WTC11 (cell line): ENCODE measurements around the gene VPS52. TPM values are rescaled to one million over a fixed set of nuclear protein-coding genes. Genes with fewer than 3 reads are reported as not detected.

Experiments used
- ATAC-seq: fragments of 200-7000 bp; cut with Tn5 transposase; 2 replicates; pipeline ENCODE4 v1.10.0; 2021; ENCODE audit warnings: mild to moderate bottlenecking, moderate library complexity
- CTCF ChIA-PET: fragments of 300-600 bp; sonication (Branson Sonifier 250); formaldehyde crosslinking; loops from one replicate; lab custom pipeline; 2021; ENCODE audit warnings: antibody characterized with exemption; lab: Charles Lee
- POLR2A ChIA-PET: fragments of 350-600 bp; sonication (Branson Sonifier 250); formaldehyde crosslinking; loops from one replicate; lab custom pipeline; 2021; ENCODE audit warnings: antibody characterized with exemption; lab: Charles Lee
- DNase-seq: peaks from one replicate; pipeline ENCODE4 v3.0.0; 2021; ENCODE audit warnings: low spot score
- H3K27ac Mint-ChIP-seq: 2 replicates; pipeline ENCODE4 v1.8.0; 2021; ENCODE audit warnings: mixed read lengths
- H3K27me3 Mint-ChIP-seq: 2 replicates; pipeline ENCODE4 v1.8.0; 2021; ENCODE audit warnings: low read depth, mild to moderate bottlenecking, moderate library complexity, mixed read lengths
- H3K36me3 Mint-ChIP-seq: 2 replicates; pipeline ENCODE4 v1.8.0; 2021; ENCODE audit warnings: mixed read lengths
- H3K4me1 Mint-ChIP-seq: 2 replicates; pipeline ENCODE4 v1.8.0; 2022; ENCODE audit warnings: mixed read lengths
- H3K4me3 Mint-ChIP-seq: 2 replicates; pipeline ENCODE4 v1.8.0; 2021; ENCODE audit warnings: mild to moderate bottlenecking, moderate library complexity, mixed read lengths
- H3K9me3 Mint-ChIP-seq: 2 replicates; pipeline ENCODE4 v1.8.0; 2021; ENCODE audit warnings: mixed read lengths
- FOXK1 ChIP-seq: sonication (generic); formaldehyde crosslinking; IDR thresholded peaks from 2 replicates; pipeline ENCODE4 v1.8.0; 2022; ENCODE audit warnings: mild to moderate bottlenecking, moderate library complexity, missing genetic modification reagents
- MXD4 ChIP-seq: fragments of 250-450 bp; sonication (Bioruptor Pico); IDR thresholded peaks from 2 replicates; pipeline ENCODE4 v1.8.0; 2021; ENCODE audit warnings: mild to moderate bottlenecking, moderate library complexity, borderline replicate concordance
- NR1H2 ChIP-seq: sonication (generic); formaldehyde crosslinking; IDR thresholded peaks from 2 replicates; pipeline ENCODE4 v1.9.0; 2021; ENCODE audit warnings: mild to moderate bottlenecking, moderate library complexity, missing genetic modification reagents
- SP1 ChIP-seq: sonication (generic); formaldehyde crosslinking; conservative IDR thresholded peaks from 2 replicates; pipeline ENCODE4 v1.8.1; 2022; ENCODE audit warnings: missing genetic modification reagents
- ZNF281 ChIP-seq: sonication (generic); formaldehyde crosslinking; IDR thresholded peaks from 2 replicates; pipeline ENCODE4 v1.8.0; 2023; ENCODE audit warnings: mild to moderate bottlenecking, missing genetic modification reagents
- ZNF425 ChIP-seq: fragments of 250-450 bp; sonication (Bioruptor Pico); conservative IDR thresholded peaks from 2 replicates; pipeline ENCODE4 v1.9.0; 2021; ENCODE audit warnings: mild to moderate bottlenecking
- total RNA-seq: library from RNA; stranded (reverse); gene quantifications from 3 replicates; pipeline ENCODE4 v1.2.3, GENCODE V29; 2021
- TF ChIP-seq, protein P1 (sequence below): sonication (generic); formaldehyde crosslinking; IDR thresholded peaks from 2 replicates; pipeline ENCODE4 v1.8.0; 2022; ENCODE audit warnings: missing genetic modification reagents
- TF ChIP-seq, protein P2 (sequence below): sonication (generic); formaldehyde crosslinking; IDR thresholded peaks from 2 replicates; pipeline ENCODE4 v1.8.0; 2022; ENCODE audit warnings: mild to moderate bottlenecking, missing genetic modification reagents
- TF ChIP-seq, protein P3 (sequence below): sonication (generic); formaldehyde crosslinking; IDR thresholded peaks from 2 replicates; pipeline ENCODE4 v1.8.1; 2023; ENCODE audit warnings: mild to moderate bottlenecking, missing genetic modification reagents, moderate library complexity

VPS52 gene
- total RNA-seq, 1 experiment from 2014 or later = 46.8 TPM

- CTCF ChIA-PET = interaction anchor here (0.5 kb wide), 1 partner anchor 79 kb away, joined by 3 read pairs; no protein-coding TSS in a partner anchor
- POLR2A ChIA-PET = no interaction called here
- ATAC-seq = peak; percentile 2
- H3K36me3 Mint-ChIP-seq = peaks cover 16% of the 10 kb centered on the region
- no peaks in the 10 kb centered on the region; the same call in 1 of the 2 replicates for H3K27me3 Mint-ChIP-seq
- DNase-seq = peak; percentile 62
- H3K27ac Mint-ChIP-seq = peak overlapping the region; percentile 79
- H3K4me3 Mint-ChIP-seq = peak overlapping the region; percentile 93
- TF ChIP-seq ZNF281 (CRISPR knock-in tag) (0 out of 2 replicates have a peak, but pooled peaks have one; percentile 33), SP1 (peak; percentile 29; the same call in 1 of the 2 replicates), MXD4 (no peak), NR1H2 (CRISPR knock-in tag) (no peak)
- TF ChIP-seq, protein P1, sequence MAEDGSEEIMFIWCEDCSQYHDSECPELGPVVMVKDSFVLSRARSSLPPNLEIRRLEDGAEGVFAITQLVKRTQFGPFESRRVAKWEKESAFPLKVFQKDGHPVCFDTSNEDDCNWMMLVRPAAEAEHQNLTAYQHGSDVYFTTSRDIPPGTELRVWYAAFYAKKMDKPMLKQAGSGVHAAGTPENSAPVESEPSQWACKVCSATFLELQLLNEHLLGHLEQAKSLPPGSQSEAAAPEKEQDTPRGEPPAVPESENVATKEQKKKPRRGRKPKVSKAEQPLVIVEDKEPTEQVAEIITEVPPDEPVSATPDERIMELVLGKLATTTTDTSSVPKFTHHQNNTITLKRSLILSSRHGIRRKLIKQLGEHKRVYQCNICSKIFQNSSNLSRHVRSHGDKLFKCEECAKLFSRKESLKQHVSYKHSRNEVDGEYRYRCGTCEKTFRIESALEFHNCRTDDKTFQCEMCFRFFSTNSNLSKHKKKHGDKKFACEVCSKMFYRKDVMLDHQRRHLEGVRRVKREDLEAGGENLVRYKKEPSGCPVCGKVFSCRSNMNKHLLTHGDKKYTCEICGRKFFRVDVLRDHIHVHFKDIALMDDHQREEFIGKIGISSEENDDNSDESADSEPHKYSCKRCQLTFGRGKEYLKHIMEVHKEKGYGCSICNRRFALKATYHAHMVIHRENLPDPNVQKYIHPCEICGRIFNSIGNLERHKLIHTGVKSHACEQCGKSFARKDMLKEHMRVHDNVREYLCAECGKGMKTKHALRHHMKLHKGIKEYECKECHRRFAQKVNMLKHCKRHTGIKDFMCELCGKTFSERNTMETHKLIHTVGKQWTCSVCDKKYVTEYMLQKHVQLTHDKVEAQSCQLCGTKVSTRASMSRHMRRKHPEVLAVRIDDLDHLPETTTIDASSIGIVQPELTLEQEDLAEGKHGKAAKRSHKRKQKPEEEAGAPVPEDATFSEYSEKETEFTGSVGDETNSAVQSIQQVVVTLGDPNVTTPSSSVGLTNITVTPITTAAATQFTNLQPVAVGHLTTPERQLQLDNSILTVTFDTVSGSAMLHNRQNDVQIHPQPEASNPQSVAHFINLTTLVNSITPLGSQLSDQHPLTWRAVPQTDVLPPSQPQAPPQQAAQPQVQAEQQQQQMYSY (CRISPR knock-in tag) = no peak
- TF ChIP-seq, protein P2, sequence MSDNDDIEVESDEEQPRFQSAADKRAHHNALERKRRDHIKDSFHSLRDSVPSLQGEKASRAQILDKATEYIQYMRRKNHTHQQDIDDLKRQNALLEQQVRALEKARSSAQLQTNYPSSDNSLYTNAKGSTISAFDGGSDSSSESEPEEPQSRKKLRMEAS (CRISPR knock-in tag) = 0 out of 2 replicates have a peak, but pooled peaks have one; percentile 39
- peaks cover 53% of the 10 kb centered on the region for H3K4me1 Mint-ChIP-seq
- H3K9me3 Mint-ChIP-seq = no peaks in the 10 kb centered on the region
Observed at GRCh38 chr6:33314943-33315792, 43.5 kb upstream of the VPS52 start.

DNA sequence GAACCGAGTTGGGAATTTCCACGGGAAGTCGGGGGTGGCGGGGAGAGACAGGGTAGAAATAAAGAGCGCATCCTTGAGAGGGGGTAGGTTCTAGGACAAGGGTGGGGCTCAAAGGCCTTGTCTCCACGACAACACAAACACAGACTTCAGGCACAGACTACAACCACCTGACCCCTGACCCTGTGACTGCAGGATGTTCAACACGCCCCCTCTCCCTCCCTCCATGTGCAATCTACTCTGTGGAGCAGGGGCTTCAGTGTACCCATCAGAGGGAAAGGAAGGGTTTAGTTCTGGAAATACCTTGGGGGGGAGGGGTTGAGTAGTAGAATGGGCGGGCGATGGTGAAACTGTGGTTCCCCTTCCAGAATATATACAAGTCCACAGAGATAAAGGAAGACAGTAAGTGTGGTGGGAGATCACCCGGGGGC lies 42.9 kb upstream of the VPS52 start:
- Mint-ChIP-seq H3K27me3 (no peaks in the 10 kb centered on the region; the same call in 1 of the 2 replicates), H3K27ac (peak overlapping the region; percentile 79)
- POLR2A ChIA-PET = no interaction called here

More for the DNA sequence above, 42.9 kb upstream of the VPS52 start:
- Mint-ChIP-seq H3K4me1 (peaks cover 46% of the 10 kb centered on the region), H3K4me3 (peak overlapping the region; percentile 93), H3K36me3 (peaks cover 9% of the 10 kb centered on the region)
- peak; percentile 14 for ATAC-seq
- DNase-seq = peak; percentile 45
- CTCF ChIA-PET = interaction anchor here (0.5 kb wide), 1 partner anchor 79 kb away, joined by 3 read pairs; no protein-coding TSS in a partner anchor
- TF ChIP-seq FOXK1 (0 out of 2 replicates have a peak, but pooled peaks have one; percentile 20), ZNF425 (CRISPR knock-in tag) (no peak)
- TF ChIP-seq, protein P3, sequence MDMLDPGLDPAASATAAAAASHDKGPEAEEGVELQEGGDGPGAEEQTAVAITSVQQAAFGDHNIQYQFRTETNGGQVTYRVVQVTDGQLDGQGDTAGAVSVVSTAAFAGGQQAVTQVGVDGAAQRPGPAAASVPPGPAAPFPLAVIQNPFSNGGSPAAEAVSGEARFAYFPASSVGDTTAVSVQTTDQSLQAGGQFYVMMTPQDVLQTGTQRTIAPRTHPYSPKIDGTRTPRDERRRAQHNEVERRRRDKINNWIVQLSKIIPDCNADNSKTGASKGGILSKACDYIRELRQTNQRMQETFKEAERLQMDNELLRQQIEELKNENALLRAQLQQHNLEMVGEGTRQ (CRISPR knock-in tag) = peak; percentile 35
- TF ChIP-seq, all 79 proteins: peak for 2
- no peaks in the 10 kb centered on the region for H3K9me3 Mint-ChIP-seq
